H1 (cell line): ENCODE results near the gene INPP4A.

Experiments
- EZH2 ChIP-seq: fragments of 200-600 bp; sonication (generic); IDR thresholded peaks from 2 replicates; pipeline ENCODE4 v1.7.1; 2012; ENCODE audit warnings: low read depth, mild to moderate bottlenecking, moderate library complexity, low read length, inconsistent platforms; ENCODE audit not compliant: severe bottlenecking
- POLR2A ChIP-seq, 2 experiments: IDR thresholded peaks; 1 replicate in 1 of 2; 2 replicates in 1 of 2; pipeline ENCODE4 v1.6.1; 2011; ENCODE audit warnings: low read depth in 2 of 2, low read length in 2 of 2, mild to moderate bottlenecking in 2 of 2; ENCODE audit errors: control extremely low read depth in 1 of 2
- SRF ChIP-seq: IDR thresholded peaks from 2 replicates; pipeline ENCODE4 v1.6.1; 2011; ENCODE audit warnings: mild to moderate bottlenecking, low read depth, low read length, moderate library complexity
- TF ChIP-seq, protein P1 (sequence below), 3 experiments: IDR thresholded peaks; 1 replicate in 2 of 3; 2 replicates in 1 of 3; pipeline versions ENCODE4 v1.5.1 to v1.6.1; 2011; ENCODE audit warnings: low read length in 3 of 3, mild to moderate bottlenecking in 3 of 3, inconsistent platforms in 2 of 3, low read depth in 1 of 3, moderate library complexity in 1 of 3; ENCODE audit not compliant: insufficient read depth in 1 of 3; ENCODE audit errors: control extremely low read depth in 1 of 3

DNA sequence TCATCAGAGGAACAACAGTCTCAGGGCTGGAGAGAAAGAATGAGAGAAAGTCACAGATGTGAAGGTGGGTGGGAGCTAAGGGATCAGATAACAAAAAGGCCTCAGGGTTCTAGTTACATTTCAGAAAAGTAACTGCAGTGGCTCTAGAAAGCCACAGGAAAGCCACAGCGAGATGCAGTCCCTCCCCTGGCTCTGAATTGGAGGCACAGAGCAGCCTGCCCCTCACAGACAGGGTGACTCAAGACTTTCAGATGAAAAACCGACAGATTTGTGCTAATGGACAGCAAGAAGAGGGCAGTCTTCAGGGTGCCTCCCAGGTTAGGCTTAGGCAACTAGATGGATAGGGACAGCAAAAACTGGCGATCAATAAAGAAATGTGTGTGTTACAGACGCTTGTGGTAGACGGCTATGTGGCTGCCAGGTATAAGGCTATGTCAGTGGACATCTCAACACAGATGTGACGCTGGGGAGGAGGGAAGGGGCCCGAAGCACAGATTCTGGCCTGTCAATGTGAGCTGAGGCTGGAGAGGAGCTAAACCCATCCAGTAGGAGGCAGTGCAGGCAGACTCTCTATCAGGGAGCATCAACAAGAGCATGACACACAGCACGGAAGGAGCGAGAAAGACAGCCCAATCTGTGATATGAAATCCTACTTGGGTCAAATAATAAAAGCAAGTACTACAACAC, 189.9 kb downstream of the INPP4A start:
- TF ChIP-seq, protein P1, sequence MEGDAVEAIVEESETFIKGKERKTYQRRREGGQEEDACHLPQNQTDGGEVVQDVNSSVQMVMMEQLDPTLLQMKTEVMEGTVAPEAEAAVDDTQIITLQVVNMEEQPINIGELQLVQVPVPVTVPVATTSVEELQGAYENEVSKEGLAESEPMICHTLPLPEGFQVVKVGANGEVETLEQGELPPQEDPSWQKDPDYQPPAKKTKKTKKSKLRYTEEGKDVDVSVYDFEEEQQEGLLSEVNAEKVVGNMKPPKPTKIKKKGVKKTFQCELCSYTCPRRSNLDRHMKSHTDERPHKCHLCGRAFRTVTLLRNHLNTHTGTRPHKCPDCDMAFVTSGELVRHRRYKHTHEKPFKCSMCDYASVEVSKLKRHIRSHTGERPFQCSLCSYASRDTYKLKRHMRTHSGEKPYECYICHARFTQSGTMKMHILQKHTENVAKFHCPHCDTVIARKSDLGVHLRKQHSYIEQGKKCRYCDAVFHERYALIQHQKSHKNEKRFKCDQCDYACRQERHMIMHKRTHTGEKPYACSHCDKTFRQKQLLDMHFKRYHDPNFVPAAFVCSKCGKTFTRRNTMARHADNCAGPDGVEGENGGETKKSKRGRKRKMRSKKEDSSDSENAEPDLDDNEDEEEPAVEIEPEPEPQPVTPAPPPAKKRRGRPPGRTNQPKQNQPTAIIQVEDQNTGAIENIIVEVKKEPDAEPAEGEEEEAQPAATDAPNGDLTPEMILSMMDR (IDR thresholded peaks at IDR 0.05; ENCODE audit: control extremely low read depth in 1 of 3, insufficient read depth in 1 of 3, low read depth in 1 of 3, low read length in 3 of 3) = peak; percentile 70 to 92 (median 80)
- TF ChIP-seq SRF (no peak), EZH2 (no peak), POLR2A (IDR thresholded peaks at IDR 0.05; ENCODE audit: control extremely low read depth in 1 of 2, low read depth in 2 of 2, low read length in 2 of 2) (no peak)
